SK-N-SH (cell line): ENCODE measurements around the gene TMEM244. TPM values are rescaled to one million over a fixed set of nuclear protein-coding genes. Genes with fewer than 3 reads are reported as not detected.

ENCODE experiments used
- CTCF ChIA-PET: fragments of 300-600, 350-600 bp; formaldehyde crosslinking; extraction: SDS; loops from one replicate; lab custom pipeline; 2021; lab: Yijun Ruan, JAX
- POLR2A ChIA-PET: fragments of 350-600 bp; sonication (Branson Sonifier 250); formaldehyde crosslinking; extraction: SDS; loops from one replicate; lab custom pipeline; 2020; ENCODE audit warnings: antibody characterized with exemption, inconsistent platforms; lab: Yijun Ruan, JAX
- DNase-seq: peaks from one replicate; pipeline ENCODE4 v3.0.0; 2012
- H2AFZ ChIP-seq: fragments of 200-600 bp; sonication (generic); 2 replicates; pipeline ENCODE4 v1.8.1; 2016; ENCODE audit warnings: antibody characterized with exemption, mild to moderate bottlenecking, low read depth
- H3F3A ChIP-seq: fragments of 200-600 bp; sonication (generic); replicated peaks from 2 replicates; pipeline ENCODE3; 2016; ENCODE audit warnings: antibody characterized with exemption, mild to moderate bottlenecking; ENCODE audit not compliant: insufficient read depth
- H3K27ac ChIP-seq, 2 experiments: fragments of 200-500 bp in 1 of 2; fragments of 200-600 bp in 1 of 2; sonication (Bioruptor generic) in 1 of 2; sonication (generic), shearing (Covaris generic) in 1 of 2; 2 replicates each; pipeline versions ENCODE4 v1.5.1 to v1.6.1; 2014 to 2016; ENCODE audit warnings: low read depth in 2 of 2, inconsistent platforms in 1 of 2, low read length in 1 of 2, mild to moderate bottlenecking in 1 of 2, mixed read lengths in 1 of 2
- H3K27me3 ChIP-seq: fragments of 200-600 bp; sonication (generic), shearing (Covaris generic); 2 replicates; pipeline ENCODE4 v1.6.1; 2016; ENCODE audit warnings: mixed run types; ENCODE audit not compliant: insufficient read depth
- H3K36me3 ChIP-seq, 2 experiments: fragments of 200-500 bp in 1 of 2; fragments of 200-600 bp in 1 of 2; sonication (Bioruptor generic) in 1 of 2; sonication (generic) in 1 of 2; replicated peaks in 1 of 2; 2 replicates each; pipeline versions ENCODE3 to v1.5.1; 2014 to 2016; ENCODE audit warnings: low read length in 1 of 2, mild to moderate bottlenecking in 1 of 2; ENCODE audit not compliant: insufficient read depth in 2 of 2, control insufficient read depth in 1 of 2
- H3K4me1 ChIP-seq, 2 experiments: fragments of 200-500 bp in 1 of 2; fragments of 200-600 bp in 1 of 2; sonication (Bioruptor generic) in 1 of 2; sonication (generic), shearing (Covaris generic) in 1 of 2; 2 replicates each; pipeline versions ENCODE4 v1.5.1 to v1.6.1; 2014 to 2016; ENCODE audit warnings: low read depth in 1 of 2, low read length in 1 of 2, mixed run types in 1 of 2; ENCODE audit not compliant: insufficient read depth in 2 of 2, control insufficient read depth in 1 of 2
- H3K4me2 ChIP-seq: fragments of 200-600 bp; sonication (generic), shearing (Covaris generic); 2 replicates; pipeline ENCODE4 v1.6.1; 2017; ENCODE audit warnings: mixed run types
- H3K4me3 ChIP-seq, 2 experiments: fragments of 200-500 bp in 1 of 2; fragments of 200-600 bp in 1 of 2; sonication (Bioruptor generic) in 1 of 2; sonication (generic), shearing (Covaris generic) in 1 of 2; 2 replicates each; pipeline versions ENCODE4 v1.5.1 to v1.8.1; 2014 to 2016; ENCODE audit warnings: low read depth in 2 of 2, inconsistent platforms in 1 of 2, low read length in 1 of 2, mild to moderate bottlenecking in 1 of 2, mixed read lengths in 1 of 2, moderate library complexity in 1 of 2
- H3K79me2 ChIP-seq: fragments of 200-600 bp; sonication (generic); 2 replicates; pipeline ENCODE4 v1.8.1; 2017; ENCODE audit warnings: mild to moderate bottlenecking; ENCODE audit not compliant: insufficient read depth
- H3K9ac ChIP-seq: fragments of 200-600 bp; sonication (generic); 2 replicates; pipeline ENCODE4 v1.6.1; 2017; ENCODE audit warnings: mixed run types
- H3K9me2 ChIP-seq: fragments of 200-600 bp; sonication (generic); 2 replicates; pipeline ENCODE4 v1.6.1; 2017; ENCODE audit warnings: mixed run types
- H3K9me3 ChIP-seq: fragments of 200-600 bp; sonication (generic); 2 replicates; pipeline ENCODE4 v1.6.1; 2017; ENCODE audit warnings: mixed run types, mild to moderate bottlenecking, moderate library complexity
- H4K20me1 ChIP-seq: fragments of 200-600 bp; sonication (generic); 2 replicates; pipeline ENCODE4 v1.6.1; 2017; ENCODE audit warnings: mild to moderate bottlenecking, mixed run types; ENCODE audit not compliant: insufficient read depth
- FOSL2 ChIP-seq: IDR thresholded peaks from 2 replicates; pipeline ENCODE4 v1.4.0; 2012; ENCODE audit warnings: low read depth, mild to moderate bottlenecking, moderate library complexity, borderline replicate concordance
- FOXJ3 ChIP-seq: sonication (generic); formaldehyde crosslinking; IDR thresholded peaks from 2 replicates; pipeline ENCODE4 v1.5.1; 2020; ENCODE audit warnings: mild to moderate bottlenecking, missing genetic modification reagents
- FOXM1 ChIP-seq: IDR thresholded peaks from 2 replicates; pipeline ENCODE4 v1.4.0; 2012; ENCODE audit warnings: low read depth, mild to moderate bottlenecking
- NRF1 ChIP-seq: IDR thresholded peaks from 2 replicates; pipeline ENCODE4 v1.6.1; 2012; ENCODE audit warnings: low read depth, mild to moderate bottlenecking, low read length
- POLR2AphosphoS5 ChIP-seq: IDR thresholded peaks from 2 replicates; pipeline ENCODE4 v1.6.1; 2012; ENCODE audit warnings: low read depth, low read length
- RAD21 ChIP-seq: IDR thresholded peaks from 2 replicates; pipeline ENCODE4 v1.6.1; 2012; ENCODE audit warnings: mild to moderate bottlenecking, low read length
- SMC3 ChIP-seq: IDR thresholded peaks from 2 replicates; pipeline ENCODE4 v1.6.1; 2012; ENCODE audit warnings: low read depth, low read length, improper control_type of control experiment
- TAF1 ChIP-seq: IDR thresholded peaks from 2 replicates; pipeline ENCODE4 v1.6.1; 2012; ENCODE audit warnings: low read depth, mild to moderate bottlenecking, low read length, moderate library complexity, borderline replicate concordance
- TEAD4 ChIP-seq: IDR thresholded peaks from 2 replicates; pipeline ENCODE4 v1.4.0; 2012; ENCODE audit warnings: mild to moderate bottlenecking, borderline replicate concordance; ENCODE audit not compliant: insufficient read depth
- USF2 ChIP-seq: fragments of 150-350 bp; IDR thresholded peaks from 2 replicates; pipeline ENCODE4 v1.6.1; 2017; ENCODE audit warnings: antibody characterized with exemption, low read length, low read depth, borderline replicate concordance
- WGBS: methylation state at CpG from one replicate; pipeline ENCODE4 v1.1.6; 2017; ENCODE audit warnings: low lambda C conversion rate; 5-methylcytosine and 5-hydroxymethylcytosine counted together
- polyA plus RNA-seq, 3 experiments: library from polyadenylated mRNA; depleted of rRNA; stranded (reverse); fragments of >200 nt; gene quantifications; 2 replicates each; pipeline ENCODE4 v1.2.3, GENCODE V29; 2012
- TF ChIP-seq, protein P1 (sequence below): IDR thresholded peaks from 2 replicates; pipeline ENCODE4 v1.4.0; 2012; ENCODE audit warnings: low read depth, borderline replicate concordance
- TF ChIP-seq, protein P2 (sequence below): IDR thresholded peaks from 2 replicates; pipeline ENCODE4; 2012

TMEM244 gene
- polyA plus RNA-seq, 1 of the 3 experiments (the other 2 are of a cell fraction), result 4.1 TPM

GRCh38 chr6:129818251-129818650 is 42.9 kb downstream of the TMEM244 start:
- Histone ChIP-seq H3K79me2 (no peaks in the 10 kb centered on the region), H3K36me3 (no peaks in the 10 kb centered on the region), H3K9me3 (no peaks in the 10 kb centered on the region), H3K9me2 (no peaks in the 10 kb centered on the region), H3K4me3 (no peak overlapping the region), H3F3A (no peaks in the 10 kb centered on the region), H2AFZ (no peak overlapping the region), H3K9ac (no peak overlapping the region), H3K4me1 (no peaks in the 10 kb centered on the region), H3K27ac (no peak overlapping the region), H3K27me3 (no peaks in the 10 kb centered on the region), H3K4me2 (no peak overlapping the region), H4K20me1 (no peaks in the 10 kb centered on the region)
- POLR2A ChIA-PET, result no interaction called here
- no peak for DNase-seq
- WGBS, result 68% methylated on average over 2 of the region's 2 CpGs
- TF ChIP-seq, protein P1, sequence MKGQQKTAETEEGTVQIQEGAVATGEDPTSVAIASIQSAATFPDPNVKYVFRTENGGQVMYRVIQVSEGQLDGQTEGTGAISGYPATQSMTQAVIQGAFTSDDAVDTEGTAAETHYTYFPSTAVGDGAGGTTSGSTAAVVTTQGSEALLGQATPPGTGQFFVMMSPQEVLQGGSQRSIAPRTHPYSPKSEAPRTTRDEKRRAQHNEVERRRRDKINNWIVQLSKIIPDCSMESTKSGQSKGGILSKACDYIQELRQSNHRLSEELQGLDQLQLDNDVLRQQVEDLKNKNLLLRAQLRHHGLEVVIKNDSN, result no peak
- TF ChIP-seq FOXJ3 (CRISPR knock-in tag) (no peak), SMC3 (no peak), FOXM1 (no peak), NRF1 (no peak), FOSL2 (no peak), USF2 (no peak), TEAD4 (no peak), TAF1 (no peak), RAD21 (no peak)
- TF ChIP-seq, protein P2, sequence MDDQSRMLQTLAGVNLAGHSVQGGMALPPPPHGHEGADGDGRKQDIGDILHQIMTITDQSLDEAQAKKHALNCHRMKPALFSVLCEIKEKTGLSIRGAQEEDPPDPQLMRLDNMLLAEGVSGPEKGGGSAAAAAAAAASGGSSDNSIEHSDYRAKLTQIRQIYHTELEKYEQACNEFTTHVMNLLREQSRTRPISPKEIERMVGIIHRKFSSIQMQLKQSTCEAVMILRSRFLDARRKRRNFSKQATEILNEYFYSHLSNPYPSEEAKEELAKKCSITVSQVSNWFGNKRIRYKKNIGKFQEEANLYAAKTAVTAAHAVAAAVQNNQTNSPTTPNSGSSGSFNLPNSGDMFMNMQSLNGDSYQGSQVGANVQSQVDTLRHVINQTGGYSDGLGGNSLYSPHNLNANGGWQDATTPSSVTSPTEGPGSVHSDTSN, result no peak
- CTCF ChIA-PET, result no interaction called here

- Histone ChIP-seq H3K4me1 (no peaks in the 10 kb centered on the region), H3K79me2 (no peaks in the 10 kb centered on the region), H3F3A (no peaks in the 10 kb centered on the region), H3K27me3 (no peaks in the 10 kb centered on the region), H3K9me3 (no peaks in the 10 kb centered on the region), H4K20me1 (no peaks in the 10 kb centered on the region), H3K36me3 (no peaks in the 10 kb centered on the region), H3K4me3 (no peak overlapping the region), H3K9me2 (no peaks in the 10 kb centered on the region), H3K4me2 (no peak overlapping the region), H2AFZ (no peak overlapping the region), H3K27ac (no peak overlapping the region), H3K9ac (no peak overlapping the region)
- no peak for TF ChIP-seq TAF1
- TF ChIP-seq TEAD4, result no peak
- no peak for TF ChIP-seq POLR2AphosphoS5
- TF ChIP-seq SMC3, result no peak
- WGBS, result 43% methylated on average over 1 of the region's 1 CpG
- ChIA-PET CTCF (no interaction called here), POLR2A (no interaction called here)
- DNase-seq, result no peak
Observed at GRCh38 chr6:129817821-129818220, 43.3 kb downstream of the TMEM244 start.
